ENCODE data around the gene PPID. TPM values are rescaled to one million over a fixed set of nuclear protein-coding genes. Genes with fewer than 3 reads are reported as not detected.

The PPID gene
- total and polyA plus RNA-seq, 2 of the 13 experiments (the other 11 are each of a cell fraction or from before 2014, with no cell fraction given) = 15.4 to 63.4 TPM

GRCh38 chr4:158671915-158672806 lies 51.0 kb downstream of the PPID start, which contains the start of gene ETFDH (continued):
- TF ChIP-seq ZNF446 (CRISPR knock-in tag; IDR thresholded peaks at IDR 0.05) = no peak
- no peak for TF ChIP-seq ZNF484 (CRISPR knock-in tag; IDR thresholded peaks at IDR 0.05; ENCODE audit: borderline replicate concordance, low read depth)
- TF ChIP-seq PRDM4 (CRISPR knock-in tag; IDR thresholded peaks at IDR 0.05; ENCODE audit: borderline replicate concordance) = peak; percentile 98; the same call in 1 of the 2 replicates
- TF ChIP-seq MYPOP (CRISPR knock-in tag; IDR thresholded peaks at IDR 0.05) = peak; percentile 69
- no peak for TF ChIP-seq ZNF138 (CRISPR knock-in tag; IDR thresholded peaks at IDR 0.05; ENCODE audit: low read depth)
- no peak for TF ChIP-seq ZNF672 (CRISPR knock-in tag; IDR thresholded peaks at IDR 0.05)
- TF ChIP-seq THAP7 (CRISPR knock-in tag; IDR thresholded peaks at IDR 0.05) = no peak
- no peak for TF ChIP-seq ZBTB1 (CRISPR knock-in tag; IDR thresholded peaks at IDR 0.05; ENCODE audit: borderline replicate concordance)
- no peak for TF ChIP-seq ZNF382 (CRISPR knock-in tag; IDR thresholded peaks at IDR 0.05; ENCODE audit: borderline replicate concordance)
- TF ChIP-seq ZNF512B (CRISPR knock-in tag; IDR thresholded peaks at IDR 0.05; ENCODE audit: borderline replicate concordance) = no peak
- peak; percentile 69; the same call in 1 of the 2 replicates for TF ChIP-seq NR0B2 (CRISPR knock-in tag; IDR thresholded peaks at IDR 0.05)
- TF ChIP-seq ZFP41 (CRISPR knock-in tag; IDR thresholded peaks at IDR 0.05; ENCODE audit: borderline replicate concordance) = no peak
- peak; percentile 85; the same call in 1 of the 2 replicates for TF ChIP-seq KDM3A (CRISPR knock-in tag; IDR thresholded peaks at IDR 0.05; ENCODE audit: low read depth)
- no peak for TF ChIP-seq FOXM1 (CRISPR knock-in tag; IDR thresholded peaks at IDR 0.05)
- peak; percentile 94 for TF ChIP-seq FOXK1 (CRISPR knock-in tag; IDR thresholded peaks at IDR 0.05; ENCODE audit: borderline replicate concordance, low read depth)
- no peak for TF ChIP-seq DPF2 (CRISPR knock-in tag; IDR thresholded peaks at IDR 0.05; ENCODE audit: borderline replicate concordance, low read depth)
- peak; percentile 95 for TF ChIP-seq KDM5B (CRISPR knock-in tag; IDR thresholded peaks at IDR 0.05; ENCODE audit: borderline replicate concordance)
- peak; percentile 31; the same call in 1 of the 2 replicates for TF ChIP-seq ZFP36L1 (CRISPR knock-in tag; IDR thresholded peaks at IDR 0.05)

Data from HepG2 (cell line).